Measurements from ENCODE around the gene TRPM5.

TRPM5 gene

GRCh38 chr11:2402890-2403645 is 41.2 kb downstream of the TRPM5 start:
- no peak for DNase-seq (ENCODE audit: low spot score)

- no peak for DNase-seq (ENCODE audit: low spot score)
Observed at GRCh38 chr11:2402106-2402505, 42.2 kb downstream of the TRPM5 start.

DNA sequence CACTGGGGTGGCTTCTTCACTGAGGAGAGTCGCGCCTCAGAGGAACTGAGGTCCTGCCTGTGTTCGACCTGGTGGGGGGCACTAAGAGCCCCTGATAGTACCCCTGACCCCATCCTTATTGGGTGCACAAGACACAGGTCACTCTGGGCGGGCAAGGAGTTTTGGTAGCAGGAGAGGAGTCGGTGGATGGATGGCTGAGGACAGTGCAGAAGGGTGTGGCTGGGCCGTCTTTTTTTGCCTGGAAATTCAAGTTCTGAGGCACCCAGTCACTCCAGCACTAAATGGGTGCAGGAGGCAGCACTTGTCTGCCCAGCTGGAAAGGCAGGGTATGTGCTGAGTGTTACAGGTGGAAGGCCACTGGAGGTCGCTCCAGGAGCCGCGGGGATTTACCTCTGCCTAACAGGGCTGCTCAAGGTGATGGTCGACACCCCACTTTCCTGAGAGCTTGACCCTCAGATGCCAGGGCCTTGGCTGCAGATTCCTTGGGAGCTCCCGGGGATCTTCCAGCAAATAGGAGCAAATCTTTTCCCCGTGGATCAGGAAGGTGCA is 42.8 kb downstream of the TRPM5 start:
- DNase-seq (ENCODE audit: low spot score) = no peak

DNA sequence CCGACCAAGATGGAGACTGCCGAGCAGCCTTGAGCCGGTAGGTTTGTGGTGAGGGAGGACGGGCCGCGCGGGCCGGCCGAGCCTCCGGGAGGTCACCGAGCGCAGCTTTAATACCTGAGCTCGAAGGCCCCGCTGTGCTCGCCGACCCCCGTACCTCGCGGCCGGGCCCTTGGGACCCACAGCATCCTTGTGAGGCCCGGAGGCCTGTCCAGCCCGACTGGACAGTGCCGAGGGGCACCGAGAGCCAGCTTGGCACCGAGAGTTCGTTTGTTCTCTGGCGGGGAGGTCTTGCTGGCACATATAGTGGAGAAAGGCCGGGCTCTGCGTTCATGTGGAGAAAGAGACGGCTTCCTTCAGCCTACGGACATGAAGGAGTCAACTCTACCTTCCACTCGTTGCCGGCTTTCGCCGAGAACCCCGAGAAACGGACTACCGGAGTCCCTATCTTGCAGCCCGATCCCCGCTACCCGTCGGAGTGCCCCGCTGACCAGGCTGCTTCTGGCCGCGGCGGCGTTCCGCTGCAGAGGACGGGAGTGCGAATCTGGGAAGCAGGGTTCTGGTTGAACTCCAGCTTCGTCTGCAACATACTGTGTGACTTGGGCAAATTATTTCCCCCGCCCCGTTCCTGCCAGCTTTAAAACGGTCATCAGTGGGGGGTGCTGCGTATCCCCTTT is 43.4 kb downstream of the TRPM5 start:
- DNase-seq (ENCODE audit: low spot score) = no peak

- DNase-seq (ENCODE audit: low spot score) = peak; percentile 99
Observed at GRCh38 chr11:2400069-2400761, 44.1 kb downstream of the TRPM5 start, which contains the start of gene TSSC4. TSSC4 (plus strand) TSS chr11:2400750; CDS start chr11:2402634, 1,884 bp downstream.

- peak; percentile 54 for DNase-seq (ENCODE audit: low spot score)
Observed at GRCh38 chr11:2399488-2400068, 44.7 kb downstream of the TRPM5 start.

GRCh38 chr11:2398664-2399355 is 45.5 kb downstream of the TRPM5 start:
- DNase-seq (ENCODE audit: low spot score) = no peak

DNA sequence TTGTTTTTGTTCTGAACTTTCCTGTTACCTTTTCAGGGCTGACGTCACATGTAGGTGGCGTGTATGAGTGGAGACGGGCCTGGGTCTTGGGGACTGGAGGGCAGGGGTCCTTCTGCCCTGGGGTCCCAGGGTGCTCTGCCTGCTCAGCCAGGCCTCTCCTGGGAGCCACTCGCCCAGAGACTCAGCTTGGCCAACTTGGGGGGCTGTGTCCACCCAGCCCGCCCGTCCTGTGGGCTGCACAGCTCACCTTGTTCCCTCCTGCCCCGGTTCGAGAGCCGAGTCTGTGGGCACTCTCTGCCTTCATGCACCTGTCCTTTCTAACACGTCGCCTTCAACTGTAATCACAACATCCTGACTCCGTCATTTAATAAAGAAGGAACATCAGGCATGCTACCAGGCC is 47.3 kb downstream of the TRPM5 start:
- no peak for DNase-seq (ENCODE audit: low spot score)

DNA sequence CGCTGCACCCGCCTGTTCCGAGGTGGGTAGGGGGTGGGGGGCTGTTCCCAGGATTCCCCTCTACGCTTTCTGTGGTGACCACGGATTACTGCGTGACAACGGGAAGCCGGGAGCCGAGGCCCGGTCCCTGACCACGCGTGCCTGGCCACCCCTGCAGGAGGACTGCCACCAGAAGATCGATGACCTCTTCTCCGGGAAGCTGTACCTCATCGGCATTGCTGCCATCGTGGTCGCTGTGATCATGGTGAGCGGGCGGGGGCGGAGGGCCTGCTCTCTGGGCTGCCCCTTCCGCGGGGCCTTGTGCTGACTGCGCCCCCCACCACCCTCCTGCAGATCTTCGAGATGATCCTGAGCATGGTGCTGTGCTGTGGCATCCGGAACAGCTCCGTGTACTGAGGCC is 47.8 kb downstream of the TRPM5 start:
- no peak for DNase-seq (ENCODE audit: low spot score)

- no peak for DNase-seq (ENCODE audit: low spot score)
Observed at GRCh38 chr11:2395856-2396255, 48.5 kb downstream of the TRPM5 start.

DNA sequence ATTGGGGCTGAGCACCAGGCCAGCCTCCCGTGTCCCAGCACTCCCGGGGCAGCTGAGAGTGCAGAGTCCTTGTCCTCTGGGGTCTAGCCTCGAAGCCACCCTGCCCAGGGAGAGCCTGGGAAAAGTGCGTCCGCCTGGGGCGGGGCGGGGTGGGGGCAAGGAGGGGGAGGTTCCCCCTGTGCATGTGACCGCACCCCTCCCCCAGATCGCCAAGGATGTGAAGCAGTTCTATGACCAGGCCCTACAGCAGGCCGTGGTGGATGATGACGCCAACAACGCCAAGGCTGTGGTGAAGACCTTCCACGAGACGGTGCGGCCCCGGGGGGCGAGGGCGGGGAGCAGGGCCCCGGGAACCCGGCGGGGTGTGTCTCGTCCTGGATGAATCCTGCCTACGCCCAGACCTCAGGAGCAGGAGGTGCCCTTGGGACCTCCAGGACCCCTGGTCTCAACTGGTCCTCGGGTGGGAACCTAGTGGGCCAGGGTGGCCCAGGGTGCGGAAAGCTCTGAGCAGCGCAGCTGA is 49.0 kb downstream of the TRPM5 start:
- no peak for DNase-seq (ENCODE audit: low spot score)

DNA sequence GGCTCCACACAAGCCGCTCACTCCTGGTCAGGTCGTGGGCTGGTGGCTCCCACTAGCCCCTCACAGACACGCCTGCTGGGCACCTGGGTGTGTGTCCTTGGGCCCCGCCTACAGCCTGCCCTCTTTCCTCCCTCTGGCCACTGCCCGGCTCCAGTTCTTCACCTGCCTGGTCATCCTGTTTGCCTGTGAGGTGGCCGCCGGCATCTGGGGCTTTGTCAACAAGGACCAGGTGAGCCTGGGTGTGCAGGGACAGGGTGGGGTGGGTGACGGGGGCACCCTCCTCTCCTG is 49.6 kb downstream of the TRPM5 start:
- DNase-seq (ENCODE audit: low spot score) = no peak

Data from AG20443 (cell line).